GM18526 (cell line): ENCODE measurements around the gene TUBG2.

Source experiments
- POLR2A ChIP-seq: IDR thresholded peaks from 3 replicates; pipeline ENCODE4 v1.6.1; 2011; ENCODE audit not compliant: insufficient read length; ENCODE audit errors: extremely low read depth

Gene TUBG2

DNA sequence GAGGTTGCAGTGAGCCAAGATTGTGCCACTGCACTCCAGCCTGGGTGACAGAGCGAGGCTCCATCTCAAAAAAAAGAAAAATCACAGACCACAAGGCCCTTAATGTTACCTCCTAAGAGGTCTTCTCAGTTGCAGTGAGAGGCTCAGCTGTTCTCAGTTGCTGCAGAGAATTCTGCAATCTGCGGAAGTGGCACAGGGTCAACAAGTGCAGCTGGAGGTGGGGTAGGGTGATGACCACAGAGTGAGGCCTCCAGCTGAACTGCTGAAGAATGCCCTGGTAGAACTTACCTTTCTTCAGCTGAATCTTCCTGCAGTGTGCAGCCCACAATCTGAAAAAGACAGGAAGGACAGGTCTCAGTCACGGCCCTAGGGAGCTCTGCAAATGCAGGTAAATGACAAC, 49.5 kb downstream of the TUBG2 start:
- TF ChIP-seq POLR2A, result no peak

DNA sequence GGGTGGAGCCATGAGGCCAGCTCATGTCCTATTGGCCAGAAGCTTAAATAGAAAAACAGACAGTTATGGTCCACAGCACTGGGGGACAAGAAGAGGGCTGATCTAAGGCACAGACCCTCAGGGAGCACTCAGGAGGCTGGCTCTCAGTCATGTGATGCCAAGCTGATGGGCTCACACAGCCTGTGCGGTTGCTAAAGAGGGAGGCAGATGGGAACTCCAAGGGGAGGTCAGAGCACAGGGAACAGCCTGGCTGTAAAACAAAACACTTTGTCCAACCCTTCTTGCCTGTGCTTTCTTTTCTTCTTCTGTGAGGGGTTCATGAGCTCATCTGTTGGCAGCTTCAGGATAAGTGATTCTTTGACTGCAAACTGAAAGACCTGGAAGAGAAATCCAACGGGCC, 50.5 kb downstream of the TUBG2 start:
- TF ChIP-seq POLR2A, result no peak
